Retinal pigment epithelial cell (primary cell): ENCODE measurements around the gene ENO4.

ENCODE experiments used
- DNase-seq: peaks from one replicate; pipeline ENCODE4 v3.0.0-alpha.2; 2010; ENCODE audit warnings: low read depth
- H3K4me3 ChIP-seq: 2 replicates; pipeline ENCODE4 v1.5.1; 2011; ENCODE audit warnings: mild to moderate bottlenecking, low read length, control low read depth, moderate library complexity
- CTCF ChIP-seq: conservative IDR thresholded peaks from 2 replicates; pipeline ENCODE4 v1.5.1; 2011; ENCODE audit warnings: low read depth, low read length, control low read depth, inconsistent platforms

The ENO4 gene

DNA sequence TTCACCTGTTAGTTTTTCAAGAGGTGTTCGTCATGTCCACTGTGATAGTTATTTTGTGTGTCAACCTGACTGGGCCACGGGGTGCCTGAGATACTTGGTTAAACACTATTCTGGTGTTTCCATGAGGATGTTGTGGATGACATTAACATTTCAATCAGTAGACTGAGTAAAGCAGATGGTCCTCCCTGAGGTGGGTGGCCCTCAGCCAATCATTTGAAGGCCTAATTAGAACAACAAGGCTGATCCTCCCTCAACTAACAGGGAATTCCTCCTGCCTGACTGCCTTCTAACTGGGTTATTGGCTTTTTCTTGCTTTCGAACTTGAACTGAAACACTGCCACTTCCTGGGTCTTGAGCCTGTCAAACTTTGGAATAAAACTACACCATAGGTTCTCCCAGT, 75.8 kb downstream of the ENO4 start:
- no peak for TF ChIP-seq CTCF
- no peak overlapping the region for H3K4me3 ChIP-seq
- DNase-seq, result no peak

- peak; percentile 80 for DNase-seq
- H3K4me3 ChIP-seq, result no peak overlapping the region
- TF ChIP-seq CTCF, result no peak
Observed at GRCh38 chr10:116926426-116926825, 77.1 kb downstream of the ENO4 start.

DNA sequence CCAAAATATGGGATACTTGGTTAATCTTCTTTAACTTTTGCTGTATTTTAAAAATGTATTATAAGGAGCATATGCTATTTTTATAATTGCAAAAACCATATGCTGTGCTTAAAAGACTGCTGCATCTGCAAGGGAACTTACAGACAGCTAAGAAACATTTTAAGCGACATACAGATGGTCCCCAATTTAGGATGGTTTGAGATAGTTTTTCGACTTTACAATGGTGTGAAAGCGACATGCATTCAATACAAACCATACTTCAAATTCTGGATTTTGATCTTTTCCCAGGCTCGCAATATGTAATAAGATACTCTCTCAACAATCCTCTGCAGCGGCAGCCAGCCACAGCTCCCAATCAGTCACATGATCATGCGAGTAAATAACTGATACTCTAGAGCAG, 82.5 kb downstream of the ENO4 start:
- no peak overlapping the region for H3K4me3 ChIP-seq
- no peak for DNase-seq
- no peak for TF ChIP-seq CTCF
